Thymus (tissue), 14 donors: ENCODE results near the gene RTN4IP1. TPM values are rescaled to one million over a fixed set of nuclear protein-coding genes. Genes with fewer than 3 reads are reported as not detected.

Source experiments
- DNase-seq, 9 donors: peaks; one replicate each; pipeline ENCODE4 v3.0.0-alpha.2; 2013; ENCODE audit warnings: low spot score in 9 of 9, low read depth in 6 of 9, missing footprints in 1 of 9
- H3K27ac ChIP-seq, 2 donors: one replicate each; pipeline ENCODE4 v1.5.1; 2013; ENCODE audit warnings: control low read depth in 1 of 2, low read depth in 1 of 2, low read length in 1 of 2, mild to moderate bottlenecking in 1 of 2, moderate library complexity in 1 of 2
- H3K27me3 ChIP-seq, 2 donors: one replicate each; pipeline ENCODE4 v1.5.1; 2013; ENCODE audit warnings: low read length in 1 of 2; ENCODE audit not compliant: control insufficient read depth in 2 of 2, insufficient read depth in 1 of 2
- H3K36me3 ChIP-seq, 2 donors: one replicate each; pipeline ENCODE4 v1.5.1; 2013; ENCODE audit warnings: low read length in 1 of 2, mild to moderate bottlenecking in 1 of 2, moderate library complexity in 1 of 2; ENCODE audit not compliant: control insufficient read depth in 2 of 2, insufficient read depth in 2 of 2
- H3K4me1 ChIP-seq, 2 donors: one replicate each; pipeline ENCODE4 v1.5.1; 2013; ENCODE audit warnings: low read length in 2 of 2; ENCODE audit not compliant: control insufficient read depth in 2 of 2, insufficient read depth in 2 of 2
- H3K4me3 ChIP-seq, 2 donors: one replicate each; pipeline ENCODE4 v1.5.1; 2013; ENCODE audit warnings: low read length in 2 of 2, control low read depth in 1 of 2, mild to moderate bottlenecking in 1 of 2
- H3K9me3 ChIP-seq, 2 donors: one replicate each; pipeline ENCODE4 v1.5.1; 2013; ENCODE audit warnings: low read length in 1 of 2, mild to moderate bottlenecking in 1 of 2; ENCODE audit not compliant: control insufficient read depth in 2 of 2, insufficient read depth in 1 of 2
- WGBS: extraction: QIAGEN DNeasy Blood & Tissue Kit; methylation state at CpG from one replicate; pipeline ENCODE4 v1.1.7; 2013; 5-methylcytosine and 5-hydroxymethylcytosine counted together
- long read RNA-seq, 10 donors: transcript quantifications; one replicate each; lab custom pipeline, GENCODE V29; 2026
- polyA plus RNA-seq: library from polyadenylated mRNA; stranded (reverse); fragments of 200-250 nt; gene quantifications from one replicate; pipeline ENCODE4 v1.2.3, GENCODE V29; 2013
- total RNA-seq: library from RNA; stranded (reverse); fragments of 120-200 nt; gene quantifications from one replicate; pipeline ENCODE4 v1.2.4, GENCODE V29; 2013
- donor health status: healthy.

Gene RTN4IP1, protein sequence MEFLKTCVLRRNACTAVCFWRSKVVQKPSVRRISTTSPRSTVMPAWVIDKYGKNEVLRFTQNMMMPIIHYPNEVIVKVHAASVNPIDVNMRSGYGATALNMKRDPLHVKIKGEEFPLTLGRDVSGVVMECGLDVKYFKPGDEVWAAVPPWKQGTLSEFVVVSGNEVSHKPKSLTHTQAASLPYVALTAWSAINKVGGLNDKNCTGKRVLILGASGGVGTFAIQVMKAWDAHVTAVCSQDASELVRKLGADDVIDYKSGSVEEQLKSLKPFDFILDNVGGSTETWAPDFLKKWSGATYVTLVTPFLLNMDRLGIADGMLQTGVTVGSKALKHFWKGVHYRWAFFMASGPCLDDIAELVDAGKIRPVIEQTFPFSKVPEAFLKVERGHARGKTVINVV
- total RNA-seq (6.4 TPM), polyA plus RNA-seq (5.4 TPM)
- long read RNA-seq, donor 1, result 0 reads
- long read RNA-seq, donor 2, result 0 reads
- long read RNA-seq, donor 3, partial matches to known transcripts, result 0 of 5 reads
- long read RNA-seq, donor 3, other reads (novel, unspliced or antisense), result 0 of 5 reads
- long read RNA-seq, donor 4, partial matches to known transcripts, result 15 of 24 reads
- long read RNA-seq, donor 4, other reads (novel, unspliced or antisense), result 5 of 24 reads
- long read RNA-seq, donor 5, transcript RTN4IP1-203 (2 exons, 433 nt), result major isoform, 9 of 13 reads
- long read RNA-seq, donor 5, partial matches to known transcripts, result 0 of 13 reads
- long read RNA-seq, donor 5, other reads (novel, unspliced or antisense), result 0 of 13 reads
- long read RNA-seq, donor 6, partial matches to known transcripts, result 0 of 5 reads
- long read RNA-seq, donor 6, other reads (novel, unspliced or antisense), result 0 of 5 reads
- long read RNA-seq, donor 7, transcript RTN4IP1-203 (2 exons, 433 nt), result major isoform, 6 of 43 reads
- long read RNA-seq, donor 7, partial matches to known transcripts, result 22 of 43 reads
- long read RNA-seq, donor 7, other reads (novel, unspliced or antisense), result 14 of 43 reads
- long read RNA-seq, donor 8, partial matches to known transcripts, result 0 of 3 reads
- long read RNA-seq, donor 8, other reads (novel, unspliced or antisense), result 0 of 3 reads
- long read RNA-seq, donor 9, partial matches to known transcripts, result 0 of 4 reads
- long read RNA-seq, donor 9, other reads (novel, unspliced or antisense), result 0 of 4 reads
- long read RNA-seq, donor 10, partial matches to known transcripts, result 0 of 2 reads
- long read RNA-seq, donor 10, other reads (novel, unspliced or antisense), result 0 of 2 reads

DNA sequence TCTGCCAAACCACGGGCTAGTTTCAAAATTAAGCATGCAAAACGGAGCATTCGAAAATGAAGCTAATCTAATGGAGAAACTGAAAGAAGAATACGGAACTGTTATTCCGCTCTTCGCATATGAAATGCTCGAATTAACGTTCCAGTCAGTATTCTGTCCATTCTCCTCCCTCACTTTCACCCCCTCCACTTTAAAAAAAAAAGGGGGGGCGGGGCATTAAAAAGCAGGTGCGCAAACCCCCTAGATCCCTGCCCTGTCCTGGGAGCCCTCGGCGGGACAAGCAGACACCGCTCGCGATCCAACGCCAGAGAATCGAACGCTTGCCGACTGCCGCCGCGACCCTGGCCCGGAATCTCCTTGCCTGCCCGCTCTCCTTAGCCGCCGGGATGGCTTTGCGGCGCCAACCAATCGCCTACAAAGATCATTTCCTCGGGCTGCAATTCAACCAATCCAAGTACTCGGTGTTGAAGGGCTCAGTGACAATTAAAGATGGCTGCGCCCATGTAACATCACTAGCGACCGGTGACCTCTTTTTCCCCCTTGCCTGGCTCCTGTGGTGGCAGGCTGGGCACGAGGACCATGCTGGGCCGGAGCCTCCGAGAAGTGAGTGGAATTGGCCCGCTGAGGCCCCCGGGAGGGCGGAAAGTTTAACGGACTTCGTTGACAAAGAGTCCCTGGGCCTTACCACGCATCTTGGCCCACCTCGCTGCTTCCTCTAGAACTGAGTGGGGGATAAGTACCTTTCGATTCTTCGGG is at the start of gene RTN4IP1, which contains the start of gene QRSL1:
Gene RTN4IP1 (minus strand): TSS at position 396 of the 756 bp plus-strand sequence. CDS start 477 bp downstream, outside the sequence.
Gene QRSL1 (plus strand): TSS at position 476 of the 756 bp plus-strand sequence. CDS start 104 bp downstream, at position 580.
- DNase-seq, result peak; percentile 88 to 98 (median 94)
- WGBS, result under 1% methylated on average over 46 of the region's 46 CpGs
- no peaks in the 10 kb centered on the region for H3K36me3 ChIP-seq

GRCh38 chr6:106677282-106677681 is 48.0 kb upstream of the RTN4IP1 start:
- Histone ChIP-seq H3K36me3 (no peaks in the 10 kb centered on the region), H3K4me3 (no peak overlapping the region), H3K4me1 (no peaks in the 10 kb centered on the region), H3K27ac (no peak overlapping the region), H3K9me3 (no peaks in the 10 kb centered on the region), H3K27me3 (no peaks in the 10 kb centered on the region)
- no peak for DNase-seq
- 82% methylated on average over 3 of the region's 3 CpGs for WGBS

More for the DNA sequence above, at the start of gene RTN4IP1, which contains the start of gene QRSL1:
- Histone ChIP-seq H3K9me3 (no peaks in the 10 kb centered on the region), H3K27me3 (no peaks in the 10 kb centered on the region), H3K27ac (peak within 1 kb of the TSS; percentile 74 to 77), H3K4me3 (peak within 1 kb of the TSS; percentile 72 to 77), H3K4me1 (peaks cover 6 to 7% of the 10 kb centered on the region in 2 donors)

- no peaks in the 10 kb centered on the region for H3K36me3 ChIP-seq
- no peaks in the 10 kb centered on the region for H3K4me1 ChIP-seq
- H3K27ac ChIP-seq, result no peak overlapping the region
- DNase-seq, result no peak
- no peak overlapping the region for H3K4me3 ChIP-seq
- no peaks in the 10 kb centered on the region for H3K27me3 ChIP-seq
- no peaks in the 10 kb centered on the region for H3K9me3 ChIP-seq
These were observed 45.4 kb upstream of the RTN4IP1 start for GRCh38 chr6:106674541-106675229.

- 97% methylated on average over 3 of the region's 3 CpGs for WGBS
- Histone ChIP-seq H3K9me3 (no peaks in the 10 kb centered on the region), H3K36me3 (peaks cover 0 to 3% of the 10 kb centered on the region in 2 donors), H3K4me1 (no peaks in the 10 kb centered on the region), H3K4me3 (no peak overlapping the region), H3K27ac (no peak overlapping the region), H3K27me3 (no peaks in the 10 kb centered on the region)
- DNase-seq, result no peak
These were observed 42.4 kb upstream of the RTN4IP1 start for GRCh38 chr6:106671651-106672050.

DNA sequence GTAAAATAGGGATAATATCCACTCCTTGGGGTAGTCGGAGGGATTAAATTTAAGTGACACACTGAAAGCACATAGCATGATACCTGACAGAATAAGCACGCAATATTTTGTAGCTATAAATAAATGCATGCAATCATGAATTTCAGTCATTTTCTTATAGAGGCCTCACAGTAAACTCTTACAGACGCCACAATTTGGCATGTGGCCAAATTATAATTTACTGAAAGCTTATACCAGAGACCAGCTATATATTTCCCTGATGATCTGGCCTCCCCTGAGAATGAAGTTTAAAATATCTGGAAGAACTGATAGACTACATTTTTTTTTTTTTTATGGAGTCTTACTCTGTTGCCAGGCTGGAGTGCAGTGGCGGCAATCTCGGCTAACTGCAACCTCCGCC is 40.9 kb upstream of the RTN4IP1 start:
- Histone ChIP-seq H3K4me1 (no peaks in the 10 kb centered on the region), H3K9me3 (no peaks in the 10 kb centered on the region), H3K4me3 (no peak overlapping the region), H3K27me3 (no peaks in the 10 kb centered on the region), H3K36me3 (peaks cover 3 to 9% of the 10 kb centered on the region in 2 donors), H3K27ac (no peak overlapping the region)
- 93% methylated on average over 6 of the region's 6 CpGs for WGBS
- DNase-seq, result no peak

- H3K4me3 ChIP-seq, result no peak overlapping the region
- peaks cover 7 to 16% of the 10 kb centered on the region in 2 donors for H3K36me3 ChIP-seq
- WGBS, result 96% methylated on average over 4 of the region's 4 CpGs
These were observed 37.7 kb upstream of the RTN4IP1 start for GRCh38 chr6:106667022-106667402.

GRCh38 chr6:106666282-106667021 is 37.2 kb upstream of the RTN4IP1 start:
- Histone ChIP-seq H3K36me3 (peaks cover 7 to 16% of the 10 kb centered on the region in 2 donors), H3K4me3 (no peak overlapping the region), H3K27ac (no peak overlapping the region), H3K27me3 (no peaks in the 10 kb centered on the region), H3K4me1 (no peaks in the 10 kb centered on the region), H3K9me3 (no peaks in the 10 kb centered on the region)
- WGBS, result 84% methylated on average over 6 of the region's 6 CpGs
- peak in 2 of 9 donors; percentile 2 to 17 for DNase-seq

More at GRCh38 chr6:106667022-106667402, 37.7 kb upstream of the RTN4IP1 start:
- Histone ChIP-seq H3K27me3 (no peaks in the 10 kb centered on the region), H3K27ac (no peak overlapping the region), H3K4me1 (no peaks in the 10 kb centered on the region), H3K9me3 (no peaks in the 10 kb centered on the region)
- no peak for DNase-seq
